ENCODE results near the gene RALGAPA1. TPM values are rescaled to one million over a fixed set of nuclear protein-coding genes. Genes with fewer than 3 reads are reported as not detected.
"Not testable (repeated sequence)": the region's sequence is repeated elsewhere in the genome, so short reads cannot be mapped to it uniquely, and the experiment has no call there.

RALGAPA1 gene
- total RNA-seq, 1 donor from 2014 or later = 19.5 TPM

DNA sequence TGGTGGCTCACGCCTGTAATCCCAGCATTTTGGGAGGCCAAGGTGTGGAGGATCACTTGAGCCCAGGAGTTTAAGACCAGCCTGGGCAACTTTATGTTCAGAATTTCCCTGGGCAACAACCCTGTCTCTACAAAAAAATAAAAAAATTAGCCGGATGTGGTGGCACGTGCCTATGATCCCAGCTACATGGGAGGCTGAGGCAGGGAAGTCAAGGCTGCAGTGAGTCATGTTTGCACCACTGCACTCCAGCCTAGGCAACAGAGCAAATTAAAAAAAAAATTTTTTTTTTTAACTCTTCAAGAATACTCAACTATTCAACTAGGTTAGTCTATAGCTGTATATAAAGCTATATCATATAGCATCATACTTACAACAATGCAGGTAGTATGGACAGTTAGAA is 113.0 kb downstream of the RALGAPA1 start:
- no peak overlapping the region for H3K4me3 ChIP-seq (ENCODE audit: low read depth, low read length)
- no peak for DNase-seq (ENCODE audit: low read depth)
- TF ChIP-seq CTCF (conservative IDR thresholded peaks at IDR 0.05; ENCODE audit: low read depth, low read length) = no peak

DNA sequence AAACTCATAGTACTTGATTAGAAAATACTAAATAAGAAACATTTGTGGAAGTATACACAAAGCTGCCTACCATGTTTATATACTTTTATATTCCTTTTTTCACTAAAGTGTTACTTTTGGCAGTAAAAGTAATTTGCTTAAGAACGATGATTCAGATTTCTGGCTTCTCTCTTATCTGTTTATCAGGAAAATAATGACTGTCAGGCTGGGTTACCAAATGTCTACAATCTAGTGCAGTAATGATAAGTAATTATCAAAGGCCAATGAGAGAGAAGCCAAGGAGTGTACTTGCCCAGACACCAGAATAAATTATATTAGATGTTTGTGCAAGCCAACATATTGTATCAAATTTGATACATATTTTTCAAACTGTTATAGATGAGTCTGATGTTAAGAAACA is 113.4 kb downstream of the RALGAPA1 start:
- H3K4me3 ChIP-seq (ENCODE audit: low read depth, low read length) = no peak overlapping the region
- no peak for TF ChIP-seq CTCF (conservative IDR thresholded peaks at IDR 0.05; ENCODE audit: low read depth, low read length)
- no peak for DNase-seq (ENCODE audit: low read depth)

- TF ChIP-seq CTCF (conservative IDR thresholded peaks at IDR 0.05; ENCODE audit: low read depth, low read length) = no peak
- DNase-seq (ENCODE audit: low read depth) = no peak
- no peak overlapping the region for H3K4me3 ChIP-seq (ENCODE audit: low read depth, low read length)
Measured at GRCh38 chr14:35695072-35695471, 114.0 kb downstream of the RALGAPA1 start.

DNA sequence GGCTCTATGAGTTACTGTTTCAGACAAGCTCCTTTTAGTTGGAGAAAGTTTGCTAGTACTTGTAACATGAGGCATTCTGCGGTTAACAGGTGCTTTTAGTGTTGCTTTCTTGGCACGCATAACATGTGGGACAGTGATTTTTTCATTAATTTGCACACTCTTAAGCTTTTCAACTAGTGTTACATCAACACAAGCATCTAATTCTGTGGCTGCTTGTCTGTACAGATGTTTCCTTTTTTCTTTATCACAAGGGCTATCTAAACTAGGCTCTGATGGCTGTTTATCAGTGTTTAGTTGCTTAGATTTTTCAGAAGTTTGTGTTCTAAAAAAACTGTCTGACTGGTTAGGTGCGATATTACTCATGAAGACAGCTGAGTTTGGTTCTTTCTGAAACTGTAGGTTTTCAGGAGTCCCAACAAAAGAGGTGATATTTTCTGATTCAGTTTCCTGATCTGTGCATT is 120.1 kb downstream of the RALGAPA1 start:
- no peak overlapping the region for H3K4me3 ChIP-seq (ENCODE audit: low read depth, low read length)
- no peak for DNase-seq (ENCODE audit: low read depth)
- TF ChIP-seq CTCF (conservative IDR thresholded peaks at IDR 0.05; ENCODE audit: low read depth, low read length) = no peak

DNA sequence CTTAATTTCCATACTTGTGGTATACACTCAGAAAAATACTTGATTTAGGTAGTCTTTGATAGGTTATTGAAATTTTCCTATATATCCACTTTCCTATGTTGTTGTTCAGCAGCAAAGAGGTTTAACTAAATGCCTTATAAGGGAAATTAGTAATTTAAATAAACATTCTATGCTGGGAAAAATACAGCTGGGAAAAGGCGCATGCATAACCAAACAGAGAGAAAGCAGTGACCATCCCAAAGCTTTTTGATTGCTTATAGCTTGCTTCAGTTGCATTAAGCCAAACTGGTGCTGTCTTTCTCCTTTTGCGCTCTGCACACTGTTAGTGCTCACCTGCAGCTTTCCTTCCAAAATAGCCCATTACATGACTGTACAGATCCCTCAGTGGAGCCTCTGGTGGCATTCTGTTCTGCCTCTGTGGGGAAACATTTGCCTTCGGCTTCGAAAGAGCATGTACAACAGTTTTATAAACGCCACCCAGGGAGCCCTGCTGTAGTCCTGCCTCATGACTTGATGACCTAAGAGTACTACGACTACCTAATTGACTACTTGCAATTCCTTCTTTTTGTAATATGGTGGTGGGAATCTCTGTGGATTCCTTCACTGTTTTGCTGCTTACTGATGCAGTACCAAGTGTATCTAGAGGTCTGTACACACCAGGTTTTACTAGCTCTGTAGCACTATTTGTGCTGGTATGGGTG is 120.8 kb downstream of the RALGAPA1 start:
- TF ChIP-seq CTCF (conservative IDR thresholded peaks at IDR 0.05; ENCODE audit: low read depth, low read length) = no peak
- DNase-seq (ENCODE audit: low read depth) = no peak
- H3K4me3 ChIP-seq (ENCODE audit: low read depth, low read length) = no peak overlapping the region

- H3K4me3 ChIP-seq (ENCODE audit: low read depth, low read length) = no peak overlapping the region
- peak; percentile 89 for TF ChIP-seq CTCF (conservative IDR thresholded peaks at IDR 0.05; ENCODE audit: low read depth, low read length)
- no peak for DNase-seq (ENCODE audit: low read depth)
Measured at GRCh38 chr14:35687335-35687939, 121.7 kb downstream of the RALGAPA1 start.

- not testable (repeated sequence) for DNase-seq (ENCODE audit: low read depth); H3K4me3 ChIP-seq (ENCODE audit: low read depth, low read length)
Measured at GRCh38 chr14:35683688-35684087, 125.4 kb downstream of the RALGAPA1 start.
